Lung (tissue), 12 donors: ENCODE measurements around the gene MOSPD3. TPM values are rescaled to one million over a fixed set of nuclear protein-coding genes. Genes with fewer than 3 reads are reported as not detected.

Source experiments
- ATAC-seq: fragments of 200-7000 bp; cut with Tn5 transposase; one replicate; pipeline ENCODE4 v1.9.1; 2020; ENCODE audit warnings: moderate number of reproducible peaks; ENCODE audit not compliant: insufficient read depth, low FRiP score
- DNase-seq, 3 donors: peaks; one replicate each; pipeline ENCODE4 v3.0.0-alpha.2; 2013 to 2017
- H3K27ac ChIP-seq, 2 donors: one replicate each; pipeline ENCODE4 v1.5.1; 2013; ENCODE audit warnings: mild to moderate bottlenecking in 2 of 2, moderate library complexity in 2 of 2, control low read depth in 1 of 2, inconsistent platforms in 1 of 2, low read depth in 1 of 2, low read length in 1 of 2
- H3K27me3 ChIP-seq, 3 donors: one replicate each; pipeline ENCODE4 v1.5.1; 2013; ENCODE audit warnings: low read length in 2 of 3; ENCODE audit not compliant: control insufficient read depth in 3 of 3, insufficient read depth in 3 of 3
- H3K36me3 ChIP-seq, 4 donors: one replicate each; pipeline ENCODE4 v1.5.1; 2013; ENCODE audit warnings: low read length in 4 of 4, mild to moderate bottlenecking in 1 of 4, moderate library complexity in 1 of 4; ENCODE audit not compliant: control insufficient read depth in 4 of 4, insufficient read depth in 4 of 4
- H3K4me1 ChIP-seq, 5 donors: one replicate each; pipeline ENCODE4 v1.5.1; 2013; ENCODE audit warnings: low read length in 5 of 5, mild to moderate bottlenecking in 2 of 5, moderate library complexity in 1 of 5; ENCODE audit not compliant: control insufficient read depth in 5 of 5, insufficient read depth in 5 of 5
- H3K4me3 ChIP-seq: one replicate; pipeline ENCODE4 v1.5.1; 2013; ENCODE audit warnings: mild to moderate bottlenecking, control low read depth, moderate library complexity
- H3K9ac ChIP-seq, 2 donors: one replicate each; pipeline ENCODE4 v1.5.1; 2013; ENCODE audit warnings: low read length in 2 of 2, control low read depth in 1 of 2; ENCODE audit not compliant: insufficient read depth in 1 of 2
- H3K9me3 ChIP-seq, 4 donors: one replicate each; pipeline ENCODE4 v1.5.1; 2013; ENCODE audit warnings: low read length in 3 of 4, mild to moderate bottlenecking in 1 of 4, moderate library complexity in 1 of 4; ENCODE audit not compliant: control insufficient read depth in 4 of 4, insufficient read depth in 3 of 4
- CTCF ChIP-seq: IDR thresholded peaks from 2 replicates; pipeline ENCODE4 v1.5.1; 2012; ENCODE audit warnings: mild to moderate bottlenecking; ENCODE audit errors: control extremely low read depth, extremely low read depth
- WGBS, 2 donors: extraction: QIAGEN DNeasy Blood & Tissue Kit; methylation state at CpG; one replicate each; pipeline ENCODE4 v1.1.7; 2013; 5-methylcytosine and 5-hydroxymethylcytosine counted together
- polyA plus RNA-seq, 2 donors: library from polyadenylated mRNA; stranded (reverse); fragments of 200-250 nt; gene quantifications; one replicate each; pipeline ENCODE4 v1.2.1, GENCODE V29; 2013
- total RNA-seq, 2 donors: library from RNA; depleted of rRNA in 1 of 2; stranded (reverse); fragments of >200 nt in 1 of 2; gene quantifications; one replicate each; pipeline ENCODE4 v1.2.1, GENCODE V29; 2014 to 2021
- donor health status: control.
- donor health status: control.
- donor health status: Bipolar disorder and iron deficiency.
- donor health status: healthy.
- donor health status: DM: yes; HTN: yes; CAD: no.

Gene MOSPD3
- total and polyA plus RNA-seq, 4 donors = 13.2 to 26.9 (median 17.1) TPM

GRCh38 chr7:100640517-100641440 lies 28.4 kb downstream of the MOSPD3 start:
- H3K4me1 ChIP-seq = peaks cover 0 to 6% (median 0%) of the 10 kb centered on the region in 5 donors
- DNase-seq (no peak), ATAC-seq (no peak)
- H3K36me3 ChIP-seq = no peaks in the 10 kb centered on the region
- TF ChIP-seq CTCF = no peak
- no peak overlapping the region for H3K9ac ChIP-seq
- 57 to 62% methylated on average over 22 to 24 of the region's 24 CpGs for WGBS, 2 donors
- no peaks in the 10 kb centered on the region for H3K9me3 ChIP-seq
- no peak overlapping the region for H3K4me3 ChIP-seq
- H3K27me3 ChIP-seq = peaks cover 0 to 9% (median 0%) of the 10 kb centered on the region in 3 donors
- H3K27ac ChIP-seq = no peak overlapping the region

- DNase-seq (no peak), ATAC-seq (no peak)
- H3K27ac ChIP-seq = no peak within 1 kb of the TSS
- no peak within 1 kb of the TSS for H3K4me3 ChIP-seq
- 37 to 51% methylated on average over 10 of the region's 10 CpGs for WGBS, 2 donors
- H3K9me3 ChIP-seq = no peaks in the 10 kb centered on the region
- no peaks in the 10 kb centered on the region for H3K36me3 ChIP-seq
- no peak within 1 kb of the TSS for H3K9ac ChIP-seq
- TF ChIP-seq CTCF = no peak
- H3K4me1 ChIP-seq = peaks cover 0 to 6% (median 0%) of the 10 kb centered on the region in 5 donors
- H3K27me3 ChIP-seq = peaks cover 0 to 9% (median 3%) of the 10 kb centered on the region in 3 donors
Observed at GRCh38 chr7:100641463-100641859, 29.1 kb downstream of the MOSPD3 start, which contains the start of gene TFR2. Gene TFR2, minus strand, starts transcription at chr7:100641552. Its CDS starts 43 bp downstream, at chr7:100641509.

- Histone ChIP-seq H3K27ac (no peak overlapping the region), H3K36me3 (no peaks in the 10 kb centered on the region), H3K4me1 (peaks cover 0 to 6% (median 0%) of the 10 kb centered on the region in 5 donors), H3K9me3 (no peaks in the 10 kb centered on the region), H3K27me3 (peaks cover 0 to 9% (median 4%) of the 10 kb centered on the region in 3 donors), H3K9ac (no peak overlapping the region), H3K4me3 (no peak overlapping the region)
- no peak for ATAC-seq
- TF ChIP-seq CTCF = no peak
- no peak for DNase-seq
- 83 to 88% methylated on average over 10 of the region's 10 CpGs for WGBS, 2 donors
Observed at GRCh38 chr7:100641860-100642533, 29.7 kb downstream of the MOSPD3 start.
